SK-N-SH (cell line): ENCODE results near the gene BCAR1.
"Not testable (repeated sequence)": the region's sequence is repeated elsewhere in the genome, so short reads cannot be mapped to it uniquely, and the experiment has no call there.

Experiments
- RFX5 ChIP-seq: IDR thresholded peaks from 2 replicates; pipeline ENCODE4 v1.6.1; 2012; ENCODE audit warnings: mild to moderate bottlenecking, improper control_type of control experiment, low read length
- TF ChIP-seq, protein P1 (sequence below): fragments of 200-600 bp; sonication (generic); IDR thresholded peaks from 2 replicates; pipeline ENCODE4 v1.6.1; 2017; ENCODE audit warnings: antibody characterized with exemption, mild to moderate bottlenecking, moderate library complexity

DNA sequence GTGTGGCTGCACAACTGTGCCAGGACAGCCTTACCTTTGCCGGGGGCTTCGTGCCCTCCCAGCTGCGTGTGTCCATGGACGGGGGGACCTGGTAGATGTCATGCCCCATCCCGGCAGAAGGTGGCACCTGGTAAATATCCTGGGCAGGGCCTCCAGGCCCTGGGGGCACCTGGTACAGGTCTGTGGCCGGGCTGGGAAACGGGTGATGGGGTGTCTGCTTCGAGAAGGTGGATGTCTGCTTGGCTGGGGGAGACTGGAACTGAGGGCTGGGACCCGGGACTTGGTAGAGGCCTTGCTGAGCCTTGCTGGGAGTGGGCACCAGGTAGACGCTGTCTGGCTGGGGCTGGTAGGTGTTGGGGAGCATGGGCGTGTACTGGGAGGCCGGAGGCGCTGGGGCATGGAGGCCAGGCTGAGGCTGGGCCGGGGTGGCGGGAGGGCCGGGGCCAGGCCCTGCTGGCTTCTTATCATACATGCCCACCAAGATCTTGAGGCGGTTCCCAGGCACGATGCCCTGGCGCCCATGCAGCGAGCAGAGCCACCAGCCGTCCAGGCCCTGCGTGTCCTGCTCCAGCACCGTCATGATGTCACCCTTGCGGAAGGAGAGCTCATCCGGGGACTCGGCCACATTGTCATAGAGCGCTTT is 8.9 kb downstream of the BCAR1 start:
- TF ChIP-seq, protein P1, sequence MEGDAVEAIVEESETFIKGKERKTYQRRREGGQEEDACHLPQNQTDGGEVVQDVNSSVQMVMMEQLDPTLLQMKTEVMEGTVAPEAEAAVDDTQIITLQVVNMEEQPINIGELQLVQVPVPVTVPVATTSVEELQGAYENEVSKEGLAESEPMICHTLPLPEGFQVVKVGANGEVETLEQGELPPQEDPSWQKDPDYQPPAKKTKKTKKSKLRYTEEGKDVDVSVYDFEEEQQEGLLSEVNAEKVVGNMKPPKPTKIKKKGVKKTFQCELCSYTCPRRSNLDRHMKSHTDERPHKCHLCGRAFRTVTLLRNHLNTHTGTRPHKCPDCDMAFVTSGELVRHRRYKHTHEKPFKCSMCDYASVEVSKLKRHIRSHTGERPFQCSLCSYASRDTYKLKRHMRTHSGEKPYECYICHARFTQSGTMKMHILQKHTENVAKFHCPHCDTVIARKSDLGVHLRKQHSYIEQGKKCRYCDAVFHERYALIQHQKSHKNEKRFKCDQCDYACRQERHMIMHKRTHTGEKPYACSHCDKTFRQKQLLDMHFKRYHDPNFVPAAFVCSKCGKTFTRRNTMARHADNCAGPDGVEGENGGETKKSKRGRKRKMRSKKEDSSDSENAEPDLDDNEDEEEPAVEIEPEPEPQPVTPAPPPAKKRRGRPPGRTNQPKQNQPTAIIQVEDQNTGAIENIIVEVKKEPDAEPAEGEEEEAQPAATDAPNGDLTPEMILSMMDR: not testable (repeated sequence)
- not testable (repeated sequence) for TF ChIP-seq RFX5
